Measurements from ENCODE around the gene CDH13. TPM values are rescaled to one million over a fixed set of nuclear protein-coding genes. Genes with fewer than 3 reads are reported as not detected.
A peak's percentile ranks its signal among the peaks of the same experiment; 100 is the strongest.

Gene CDH13
- total and polyA plus RNA-seq, 12 donors = 0.86 to 30.6 (median 2.4) TPM

DNA sequence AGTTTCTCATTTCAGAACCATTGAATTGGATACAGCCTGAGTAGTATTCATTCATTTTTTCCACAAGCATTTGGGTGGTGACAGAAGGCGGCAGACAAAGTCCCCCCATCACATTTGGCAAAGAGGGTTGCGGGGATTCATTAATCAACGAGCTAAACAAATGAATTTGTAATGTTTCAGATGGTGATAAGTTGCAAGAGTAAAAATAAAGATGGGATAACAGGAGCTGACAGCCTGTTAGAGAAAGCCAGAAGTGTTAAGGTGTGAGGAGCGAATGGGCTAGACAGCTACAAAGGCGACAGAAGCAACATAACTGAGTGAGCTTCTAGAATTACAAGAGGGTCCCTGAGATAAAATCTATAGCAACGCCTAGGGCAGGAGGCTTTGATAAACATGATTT, 838.2 kb downstream of the CDH13 start:
- Histone ChIP-seq H3K4me1 (replicated peaks in 1 of 2) (no peaks in the 10 kb centered on the region), H3K4me3 (no peak overlapping the region), H3K36me3 (replicated peaks in 1 of 2) (no peaks in the 10 kb centered on the region), H3K9me3 (replicated peaks in 1 of 3) (no peaks in the 10 kb centered on the region), H3K27ac (no peak overlapping the region), H3K27me3 (no peaks in the 10 kb centered on the region)
- TF ChIP-seq, protein P1, sequence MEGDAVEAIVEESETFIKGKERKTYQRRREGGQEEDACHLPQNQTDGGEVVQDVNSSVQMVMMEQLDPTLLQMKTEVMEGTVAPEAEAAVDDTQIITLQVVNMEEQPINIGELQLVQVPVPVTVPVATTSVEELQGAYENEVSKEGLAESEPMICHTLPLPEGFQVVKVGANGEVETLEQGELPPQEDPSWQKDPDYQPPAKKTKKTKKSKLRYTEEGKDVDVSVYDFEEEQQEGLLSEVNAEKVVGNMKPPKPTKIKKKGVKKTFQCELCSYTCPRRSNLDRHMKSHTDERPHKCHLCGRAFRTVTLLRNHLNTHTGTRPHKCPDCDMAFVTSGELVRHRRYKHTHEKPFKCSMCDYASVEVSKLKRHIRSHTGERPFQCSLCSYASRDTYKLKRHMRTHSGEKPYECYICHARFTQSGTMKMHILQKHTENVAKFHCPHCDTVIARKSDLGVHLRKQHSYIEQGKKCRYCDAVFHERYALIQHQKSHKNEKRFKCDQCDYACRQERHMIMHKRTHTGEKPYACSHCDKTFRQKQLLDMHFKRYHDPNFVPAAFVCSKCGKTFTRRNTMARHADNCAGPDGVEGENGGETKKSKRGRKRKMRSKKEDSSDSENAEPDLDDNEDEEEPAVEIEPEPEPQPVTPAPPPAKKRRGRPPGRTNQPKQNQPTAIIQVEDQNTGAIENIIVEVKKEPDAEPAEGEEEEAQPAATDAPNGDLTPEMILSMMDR (IDR thresholded peaks at IDR 0.05) = no peak
- TF ChIP-seq POLR2A (IDR thresholded peaks at IDR 0.05) = no peak
- intact Hi-C loops (cut with DNase I) = no loop called here
- 58 to 73% (median 68%) methylated on average over 6 of the region's 6 CpGs for WGBS, 4 donors
- no peak for DNase-seq

DNA sequence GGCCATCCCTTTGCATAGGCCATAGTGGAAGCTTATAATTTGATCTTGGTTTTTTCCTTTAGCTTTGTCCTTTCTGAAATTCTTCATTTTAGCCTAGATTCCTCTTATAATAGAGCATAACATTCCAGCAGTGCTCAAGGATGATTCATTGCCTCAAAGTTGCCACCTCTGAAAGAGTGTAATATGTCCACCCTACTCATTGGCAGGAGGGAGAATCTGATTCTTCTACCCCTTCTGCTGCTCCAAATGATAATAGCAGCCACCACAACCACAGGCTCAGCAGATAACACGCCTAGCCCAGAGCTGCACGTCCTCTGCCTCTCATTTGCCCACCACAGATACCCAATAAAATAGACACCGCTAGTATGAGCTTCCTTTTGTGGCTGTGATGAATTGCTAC, 843.6 kb downstream of the CDH13 start:
- intact Hi-C loops (cut with DNase I) = no loop called here
- Histone ChIP-seq H3K27me3 (no peaks in the 10 kb centered on the region), H3K4me3 (no peak overlapping the region), H3K36me3 (replicated peaks in 1 of 2) (no peaks in the 10 kb centered on the region), H3K9me3 (replicated peaks in 1 of 3) (no peaks in the 10 kb centered on the region), H3K27ac (no peak overlapping the region), H3K4me1 (replicated peaks in 1 of 2) (no peaks in the 10 kb centered on the region)
- WGBS, 4 donors = 74 to 94% (median 78%) methylated on average over 3 of the region's 3 CpGs
- DNase-seq = no peak
- no peak for TF ChIP-seq POLR2A (IDR thresholded peaks at IDR 0.05)
- TF ChIP-seq, protein P1 (IDR thresholded peaks at IDR 0.05) = no peak

DNA sequence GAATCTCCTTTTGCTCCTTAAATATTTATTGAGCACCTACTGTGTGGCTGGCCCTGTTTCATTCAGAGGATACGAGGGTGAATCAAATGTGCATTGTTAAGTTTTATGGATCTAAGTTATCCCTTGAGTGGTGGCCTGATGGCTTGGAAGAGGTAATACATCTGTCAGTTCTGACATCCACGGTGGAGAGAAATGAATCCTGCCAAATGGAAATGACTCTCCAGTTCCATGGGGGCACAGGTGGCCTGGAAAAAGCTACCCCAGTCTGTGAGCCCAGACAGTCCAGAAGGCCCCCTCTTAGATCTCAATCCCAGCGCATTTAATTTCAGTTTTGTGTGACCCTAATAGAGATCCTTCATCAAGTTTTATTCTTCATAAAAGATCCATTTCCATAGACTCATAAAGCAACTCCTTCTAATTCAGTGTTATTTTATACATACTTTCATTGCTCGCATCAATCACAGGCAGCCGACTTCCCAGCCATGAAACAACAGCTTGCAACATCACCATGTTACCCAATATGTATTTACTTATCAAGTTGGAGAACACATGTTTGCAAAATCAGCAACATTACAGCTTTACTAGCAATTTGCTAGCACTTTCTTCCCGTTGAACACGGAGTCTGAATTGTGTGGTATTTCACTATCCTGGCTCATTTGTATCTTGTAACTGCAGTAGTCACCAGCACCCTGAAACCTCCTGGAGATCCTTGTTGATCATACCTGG, 846.2 kb downstream of the CDH13 start:
- Histone ChIP-seq H3K9me3 (replicated peaks in 1 of 3) (no peaks in the 10 kb centered on the region), H3K36me3 (replicated peaks in 1 of 2) (no peaks in the 10 kb centered on the region), H3K4me3 (no peak overlapping the region), H3K27ac (no peak overlapping the region), H3K27me3 (no peaks in the 10 kb centered on the region), H3K4me1 (replicated peaks in 1 of 2) (no peaks in the 10 kb centered on the region)
- TF ChIP-seq POLR2A (IDR thresholded peaks at IDR 0.05) = no peak
- TF ChIP-seq, protein P1 (IDR thresholded peaks at IDR 0.05) = no peak
- DNase-seq = peak in 1 of 7 donors; percentile 9
- 50 to 61% (median 60%) methylated on average over 7 of the region's 7 CpGs for WGBS, 4 donors
- intact Hi-C loops (cut with DNase I) = no loop called here

DNA sequence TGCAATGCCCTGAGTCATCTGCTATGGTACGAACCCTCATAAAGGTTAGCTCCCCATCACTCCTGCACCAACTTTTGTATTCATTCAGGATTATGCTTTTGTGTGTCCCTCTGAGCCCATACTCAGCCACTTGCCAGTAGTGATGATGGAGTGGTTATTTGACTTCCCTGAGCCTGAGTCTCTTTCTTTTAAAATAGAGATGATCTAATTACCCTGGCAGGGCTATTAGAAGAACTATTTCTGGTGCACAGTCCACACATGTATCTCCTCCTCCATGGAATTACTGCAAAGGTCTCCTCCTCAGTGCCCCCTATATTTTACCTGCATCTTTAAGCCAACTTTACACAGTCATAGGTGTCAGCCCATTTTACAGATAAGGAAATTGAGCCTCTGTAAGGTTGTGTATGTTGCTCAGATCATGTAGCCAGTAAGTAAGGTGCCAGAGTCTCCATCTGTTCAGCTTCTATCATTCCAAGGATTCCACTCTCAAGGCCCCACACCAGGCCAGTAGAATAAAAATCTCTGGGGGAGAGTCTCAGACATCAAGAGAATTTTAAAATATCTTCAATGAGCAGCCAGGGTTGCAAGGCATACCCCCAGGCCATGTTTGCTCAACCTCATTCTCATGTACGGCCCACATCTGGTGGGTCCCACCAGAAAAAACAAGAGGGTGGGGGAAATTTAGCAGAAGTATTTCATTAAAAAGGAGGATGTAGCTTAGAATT, 847.3 kb downstream of the CDH13 start:
- Histone ChIP-seq H3K27ac (no peak overlapping the region), H3K36me3 (replicated peaks in 1 of 2) (no peaks in the 10 kb centered on the region)
- 59 to 81% (median 77%) methylated on average over 2 of the region's 2 CpGs for WGBS, 4 donors

More for the DNA sequence above, 847.3 kb downstream of the CDH13 start:
- no peak overlapping the region for H3K4me3 ChIP-seq
- no peaks in the 10 kb centered on the region for H3K4me1 ChIP-seq (replicated peaks in 1 of 2)
- DNase-seq = no peak
- no peaks in the 10 kb centered on the region for H3K27me3 ChIP-seq
- TF ChIP-seq, protein P1 (IDR thresholded peaks at IDR 0.05) = no peak
- TF ChIP-seq POLR2A (IDR thresholded peaks at IDR 0.05) = no peak
- no peaks in the 10 kb centered on the region for H3K9me3 ChIP-seq (replicated peaks in 1 of 3)
- intact Hi-C loops (cut with DNase I) = no loop called here

Measured in adrenal gland (tissue), 12 donors.